CD4-positive, alpha-beta T cell treated with Interleukin-4 for 1 hour (primary cell): ENCODE data around the gene CTNNA2.
A peak's percentile ranks its signal among the peaks of the same experiment; 100 is the strongest.
"Not testable (repeated sequence)": the region's sequence is repeated elsewhere in the genome, so short reads cannot be mapped to it uniquely, and the experiment has no call there.

ENCODE experiments used
- DNase-seq, 2 donors: peaks; one replicate each; pipeline ENCODE4 v3.0.0-alpha.2; 2020 to 2022

Gene CTNNA2

DNA sequence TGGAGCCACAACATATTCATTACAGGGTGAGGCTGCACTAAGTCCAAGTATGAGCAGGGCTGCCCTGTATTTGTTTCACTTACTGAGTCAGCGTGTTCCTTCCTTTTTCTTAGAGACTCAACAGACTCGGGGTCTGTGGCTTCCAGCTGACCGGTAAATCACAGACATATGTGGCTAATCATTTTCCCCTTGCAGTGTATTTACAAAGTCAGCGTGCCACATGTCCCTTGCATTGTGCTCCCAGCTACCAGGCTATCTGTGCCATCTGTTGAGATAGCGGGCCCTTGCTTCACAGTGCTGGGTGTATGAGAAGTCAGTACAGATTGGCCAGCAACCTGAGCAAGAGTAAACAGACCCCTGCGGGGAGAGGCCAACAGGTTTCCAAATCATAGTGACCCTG is 537.4 kb downstream of the CTNNA2 start:
- no peak for DNase-seq

DNA sequence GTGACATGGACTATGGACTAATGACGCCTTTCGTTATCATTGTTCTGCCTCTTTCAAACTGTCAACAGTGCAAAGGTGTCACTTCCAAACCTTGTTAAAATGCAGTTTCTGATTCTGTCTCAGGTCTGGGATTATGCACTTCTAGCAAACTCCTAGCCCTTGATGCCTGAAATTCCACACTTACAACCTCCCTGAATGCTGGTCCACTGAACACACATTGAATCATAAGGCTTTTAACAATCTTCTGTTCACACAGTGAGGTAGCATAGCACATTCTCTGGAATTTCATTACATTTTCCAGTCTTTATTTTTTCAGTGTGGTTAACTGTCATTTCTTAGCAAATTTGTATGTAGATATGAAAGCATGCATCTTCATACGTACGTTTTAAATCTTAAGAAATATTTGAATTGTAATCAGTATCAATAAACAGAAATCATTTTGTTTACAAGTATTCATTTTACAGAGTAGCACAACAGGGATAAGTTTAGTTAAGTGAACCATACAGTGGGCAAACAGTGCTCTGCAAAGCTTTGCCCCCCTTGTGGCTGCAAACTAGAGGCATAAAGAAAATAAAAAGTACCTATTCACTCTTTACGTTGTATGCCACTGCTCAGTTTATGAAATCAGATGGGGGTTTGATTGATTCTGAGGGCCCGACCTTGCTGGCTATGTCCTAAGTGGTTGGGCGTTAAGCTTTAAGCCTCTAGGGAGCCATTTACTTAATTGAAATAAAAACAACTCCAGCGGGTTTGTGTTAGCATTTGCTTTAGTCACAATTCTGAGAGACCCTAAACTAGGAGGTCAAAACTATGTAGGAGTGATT is 540.9 kb downstream of the CTNNA2 start:
- DNase-seq = no peak

DNA sequence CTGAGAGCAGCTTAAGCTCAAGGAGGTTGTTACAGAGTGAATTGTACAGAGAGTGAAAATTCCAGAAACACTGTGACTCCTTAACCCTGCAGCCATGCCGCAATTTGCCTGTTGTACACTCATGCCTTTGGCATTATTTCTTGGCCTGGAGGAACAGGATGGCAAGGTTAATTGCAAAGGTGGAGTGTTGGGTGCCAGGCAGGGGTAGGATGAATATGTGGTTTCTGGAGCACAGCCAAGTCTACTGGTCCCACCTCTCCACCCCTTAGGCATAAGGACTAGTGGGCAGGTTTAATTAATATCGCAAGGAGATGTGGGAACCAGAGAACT is 541.5 kb downstream of the CTNNA2 start:
- DNase-seq = no peak

DNA sequence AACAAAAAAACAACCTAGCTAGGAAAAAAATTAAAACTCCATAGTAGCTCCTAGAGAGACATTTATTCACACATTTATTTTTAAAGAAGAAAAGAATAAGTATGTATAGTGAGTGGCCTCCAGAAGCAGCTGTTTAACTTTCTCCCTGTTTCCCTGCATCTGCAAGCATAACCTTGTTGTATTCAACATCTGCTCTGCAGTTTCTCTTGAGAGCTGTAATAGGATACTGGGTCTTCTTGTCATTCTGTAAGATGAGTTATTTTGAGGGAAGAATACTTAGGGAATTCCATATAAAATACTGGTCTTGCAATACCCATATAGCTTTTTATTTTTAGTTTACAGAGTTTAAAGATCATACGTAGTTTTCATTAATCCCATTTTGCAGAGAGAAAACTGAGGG is 545.1 kb downstream of the CTNNA2 start:
- DNase-seq = no peak

DNA sequence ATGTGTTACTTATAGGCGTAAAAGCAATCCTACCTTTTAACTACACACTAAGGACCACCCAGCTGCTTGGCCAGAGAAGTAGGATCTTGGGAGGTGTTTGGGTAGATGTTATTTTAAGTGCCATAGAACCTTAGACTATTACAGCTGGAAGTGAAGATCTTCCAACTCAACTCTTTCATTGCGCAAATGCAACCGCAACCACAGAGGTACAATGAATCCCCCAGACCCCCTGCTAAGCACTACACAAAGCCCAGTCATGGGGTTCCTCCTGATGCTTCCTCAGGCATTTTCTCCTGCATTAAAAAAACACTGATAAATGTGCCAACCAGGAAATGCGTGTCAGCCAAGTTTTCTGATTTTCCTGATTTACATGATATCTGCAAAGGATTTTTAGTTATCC is 545.7 kb downstream of the CTNNA2 start:
- no peak for DNase-seq

DNA sequence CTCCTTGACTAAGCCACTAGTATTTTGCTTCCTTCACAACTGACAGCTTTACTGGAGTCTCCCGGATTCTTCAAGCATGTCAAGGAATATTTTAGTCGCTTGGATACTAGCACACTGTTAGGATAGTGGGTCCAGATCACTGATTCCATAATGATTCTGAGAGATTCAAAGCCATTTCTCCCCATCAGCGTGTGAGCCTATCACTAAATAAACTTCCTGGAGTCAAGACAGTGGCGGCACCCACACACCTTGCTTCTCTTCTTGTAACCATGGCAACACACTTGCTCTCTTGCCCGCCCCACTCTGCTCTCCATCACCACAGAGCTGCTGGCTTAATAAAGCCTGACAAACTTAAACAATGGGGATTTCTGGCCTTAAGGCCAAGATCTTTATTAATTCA is 546.6 kb downstream of the CTNNA2 start:
- no peak for DNase-seq

DNA sequence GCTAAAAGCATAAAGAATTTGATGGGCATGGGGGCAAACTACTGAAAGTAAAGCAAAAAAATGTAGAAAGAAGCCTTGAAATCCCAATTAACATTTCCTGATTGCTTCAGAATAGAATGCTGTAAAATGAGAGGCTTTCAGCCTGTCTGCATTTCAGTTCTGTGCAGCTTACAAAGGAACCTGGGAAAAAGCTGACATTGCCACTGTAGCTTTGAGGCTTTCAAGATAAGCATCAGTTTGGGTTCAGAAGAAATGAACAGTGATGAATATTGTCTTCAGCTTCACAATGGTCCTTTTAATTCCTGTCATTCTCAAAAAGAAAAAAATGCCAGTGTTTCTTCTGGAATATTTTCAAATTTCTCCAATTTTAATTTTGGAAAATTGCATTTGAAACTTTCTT is 549.0 kb downstream of the CTNNA2 start:
- DNase-seq = no peak

DNA sequence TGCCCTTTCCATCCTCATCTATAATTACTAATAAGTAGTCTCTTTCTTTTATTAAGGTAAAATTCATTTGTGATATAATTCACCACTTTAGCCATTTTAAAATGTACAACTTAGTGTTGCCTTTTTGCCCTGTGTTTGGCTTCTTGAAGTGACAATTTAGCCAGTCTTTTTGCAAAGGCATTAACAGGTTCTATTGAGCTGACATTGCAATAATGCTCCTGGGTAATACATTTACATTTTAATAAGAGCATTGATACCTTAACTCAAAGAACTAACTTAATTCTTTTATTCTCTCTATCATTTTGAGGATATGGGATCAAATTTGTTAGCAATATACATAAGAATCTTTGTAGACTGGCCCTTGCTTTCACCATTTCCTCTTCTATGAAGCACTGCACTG is 549.4 kb downstream of the CTNNA2 start:
- no peak for DNase-seq

DNA sequence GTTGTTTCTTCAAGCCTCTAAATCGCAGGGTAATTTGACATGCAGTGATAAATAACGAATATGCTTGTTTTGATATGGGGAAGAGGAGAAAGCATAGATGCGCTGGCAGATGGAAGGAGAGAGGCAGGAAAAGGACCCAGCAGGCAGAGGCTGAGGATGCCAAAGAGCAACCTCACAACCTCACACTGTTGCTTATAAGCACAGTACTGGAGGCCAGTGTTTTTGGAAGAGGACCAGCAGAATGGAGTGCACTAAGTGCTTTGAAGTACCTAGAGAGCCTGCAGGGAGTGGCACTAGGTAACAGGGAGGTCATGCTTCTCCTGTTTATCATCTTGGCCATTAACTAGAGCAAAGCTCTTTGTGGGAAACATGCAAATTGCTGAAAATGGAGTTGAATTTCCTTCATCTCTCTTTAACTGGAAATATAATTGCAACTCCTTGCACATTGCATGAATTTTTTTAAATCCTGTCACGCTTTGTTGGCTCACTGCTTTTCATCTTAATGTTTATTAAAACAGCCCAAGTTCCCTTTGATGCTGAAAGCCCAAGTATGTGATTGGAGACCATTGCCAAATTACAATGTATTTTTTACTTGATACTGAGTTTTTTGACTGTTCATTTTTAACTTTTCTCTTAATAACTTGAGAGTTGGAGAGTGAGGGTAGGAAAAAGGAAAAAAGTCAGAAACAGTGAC is 555.3 kb downstream of the CTNNA2 start:
- DNase-seq = no peak

DNA sequence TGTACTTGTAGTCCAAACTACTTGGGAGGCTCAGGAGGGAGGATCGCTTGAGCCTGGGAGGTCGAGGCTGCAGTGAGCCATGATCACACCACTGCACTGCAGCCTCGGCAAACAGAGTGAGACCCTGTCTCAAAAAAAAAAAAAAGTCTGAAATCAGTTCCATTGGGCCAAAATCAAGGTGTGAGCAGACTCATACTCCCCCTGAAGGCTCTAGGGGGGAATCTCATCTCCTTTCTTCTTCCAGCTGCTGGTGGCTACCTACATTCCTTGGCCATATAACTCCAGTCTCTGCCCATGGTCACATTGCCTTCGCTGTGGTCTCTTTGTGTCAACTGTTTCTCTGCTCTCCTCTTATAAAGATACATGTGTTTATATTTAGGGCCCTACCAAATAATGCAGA is 557.7 kb downstream of the CTNNA2 start:
- no peak for DNase-seq

DNA sequence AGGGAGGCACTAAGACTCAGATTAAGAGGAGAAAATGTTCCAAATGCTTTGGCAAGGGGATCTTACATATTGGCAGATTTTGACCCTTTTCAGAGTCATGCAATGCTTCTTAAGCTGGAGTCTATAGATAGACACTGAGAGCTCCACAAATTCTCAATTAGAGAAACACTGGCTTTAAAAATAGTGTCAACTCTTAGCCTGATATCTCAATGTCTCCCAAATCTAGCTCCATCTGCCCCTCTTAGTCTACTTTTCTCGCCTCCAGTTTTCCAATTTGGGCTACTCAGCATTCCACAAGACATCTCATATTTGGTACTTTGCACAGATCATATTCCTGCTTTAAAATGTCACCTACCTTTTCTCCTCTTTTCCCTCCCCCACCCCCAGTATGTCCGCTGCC is 559.1 kb downstream of the CTNNA2 start:
- no peak for DNase-seq

DNA sequence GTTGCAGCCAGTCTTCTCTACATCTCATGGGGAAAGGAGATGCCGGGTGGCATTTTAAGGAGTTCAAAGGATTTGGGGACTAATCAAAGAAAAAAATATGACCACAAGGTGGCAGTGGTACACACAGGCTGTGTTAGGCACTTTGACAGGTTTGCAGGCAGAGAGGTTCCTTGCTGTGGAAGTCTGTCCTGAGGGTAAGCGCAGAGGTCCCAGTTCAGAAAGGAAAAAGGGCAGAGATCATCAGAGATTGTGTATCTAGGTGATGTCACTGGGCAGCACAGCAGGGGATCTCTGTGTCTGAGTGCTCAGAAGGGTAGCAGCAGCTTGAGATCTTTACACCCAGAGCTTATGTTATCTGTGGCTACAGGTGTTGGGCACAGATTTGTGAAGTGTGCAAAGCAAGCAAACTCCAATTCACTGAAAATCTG is 560.3 kb downstream of the CTNNA2 start:
- DNase-seq = peak in 1 of 2 donors; percentile 16

DNA sequence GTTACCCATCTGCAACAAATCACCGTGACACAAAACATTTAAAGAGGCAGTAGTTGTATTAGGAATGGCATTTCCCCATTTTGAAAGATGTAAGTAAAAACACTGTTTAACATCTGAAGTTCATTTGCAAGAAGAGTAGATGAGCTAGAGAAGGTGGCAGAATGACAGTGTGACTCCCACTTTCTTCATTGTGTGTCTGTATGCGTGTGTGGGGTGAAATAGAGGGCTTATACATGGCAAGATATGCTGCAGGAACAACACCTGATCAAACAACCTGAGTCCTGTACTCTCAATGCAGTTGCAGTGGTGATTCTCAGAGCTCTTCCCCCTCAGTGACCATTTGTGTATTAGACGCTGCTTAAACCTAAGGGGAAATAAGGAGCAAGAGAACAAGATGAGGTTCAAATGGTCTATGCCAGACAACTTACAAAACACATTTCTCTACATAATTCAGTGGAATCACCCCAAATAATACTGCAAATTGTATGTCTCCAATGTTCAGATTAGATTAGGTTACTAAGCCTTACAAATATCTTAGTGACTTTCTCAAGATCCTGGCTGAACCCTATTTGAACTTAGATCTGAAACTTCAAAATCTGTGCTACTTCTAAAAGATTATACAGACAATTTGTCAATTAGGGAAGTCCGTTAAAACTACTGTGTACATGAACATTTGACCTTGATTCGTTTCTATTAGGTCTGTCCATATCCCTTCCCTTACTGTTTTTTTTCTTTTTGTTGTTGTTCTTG is 561.6 kb downstream of the CTNNA2 start:
- DNase-seq = no peak

DNA sequence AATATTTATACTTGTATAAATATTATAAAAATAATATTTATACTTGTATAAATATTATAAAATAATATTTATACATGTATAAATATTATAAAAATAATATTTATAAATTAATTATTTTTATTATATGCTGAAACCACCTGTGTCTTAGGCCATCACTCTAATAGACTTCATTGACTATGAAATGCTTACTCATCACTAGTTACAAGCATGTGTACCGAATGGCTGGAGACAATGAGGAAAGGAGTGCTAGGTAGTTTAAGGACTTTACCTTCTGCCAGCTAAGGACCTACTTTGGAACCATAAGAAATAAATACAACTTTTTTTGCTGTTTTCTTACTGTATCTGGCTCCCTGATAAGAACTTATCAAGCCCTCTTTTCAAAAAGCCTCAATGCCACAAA is 562.9 kb downstream of the CTNNA2 start:
- DNase-seq = no peak

DNA sequence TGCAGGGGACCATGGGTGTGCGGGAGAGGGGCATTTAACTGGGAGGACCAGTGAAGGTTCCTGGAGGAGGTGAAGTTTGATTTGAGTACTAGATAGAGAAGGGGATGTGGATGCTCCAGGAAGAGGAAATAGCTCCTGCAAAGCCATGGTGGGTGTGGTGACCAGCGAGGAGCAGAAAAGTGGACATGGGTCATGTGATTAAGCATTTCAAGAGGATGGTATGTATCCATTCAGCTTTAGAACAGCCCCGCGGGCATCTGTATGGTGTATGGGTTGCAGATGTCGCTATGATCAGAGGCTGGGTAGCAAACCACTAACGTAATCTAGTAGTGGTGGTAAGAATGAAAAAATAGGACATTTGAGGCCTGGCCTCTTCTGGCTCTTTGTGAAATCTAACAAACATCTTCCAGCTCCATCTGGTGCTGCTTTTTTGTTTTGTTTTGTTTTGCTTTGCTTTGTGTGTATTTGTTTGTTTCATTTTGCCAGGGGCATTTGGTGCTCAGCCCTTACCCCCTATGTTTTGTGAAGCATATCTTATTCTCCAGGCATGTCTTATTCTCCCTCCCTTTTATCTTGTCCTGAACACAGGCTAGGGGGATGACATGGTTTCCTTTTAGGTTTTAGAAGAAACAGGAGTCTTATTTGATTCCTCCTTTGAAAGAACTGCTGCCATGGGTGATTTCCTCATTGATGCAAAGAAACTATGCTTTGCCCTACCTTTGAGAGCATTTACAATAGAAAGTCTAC is 565.6 kb downstream of the CTNNA2 start:
- DNase-seq = no peak

DNA sequence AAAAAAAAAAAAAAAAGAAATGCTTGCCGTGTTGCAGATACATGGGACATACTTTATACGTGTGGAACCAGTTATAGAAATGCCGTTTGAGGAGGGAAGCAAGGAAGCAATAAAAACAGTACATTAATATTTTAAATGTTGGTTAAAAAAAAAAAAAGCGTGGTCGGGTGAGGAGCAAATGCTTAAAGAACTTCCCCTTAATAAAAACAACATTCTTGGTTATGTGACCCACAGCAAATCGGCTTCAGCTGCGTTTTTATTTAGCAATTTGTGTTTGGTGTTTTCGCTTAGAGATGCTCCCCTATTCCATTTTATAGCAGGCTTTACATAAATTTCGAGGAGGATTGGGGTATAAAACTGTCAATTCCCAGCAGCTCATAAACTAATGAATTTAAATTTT is 568.1 kb downstream of the CTNNA2 start:
- DNase-seq = no peak

DNA sequence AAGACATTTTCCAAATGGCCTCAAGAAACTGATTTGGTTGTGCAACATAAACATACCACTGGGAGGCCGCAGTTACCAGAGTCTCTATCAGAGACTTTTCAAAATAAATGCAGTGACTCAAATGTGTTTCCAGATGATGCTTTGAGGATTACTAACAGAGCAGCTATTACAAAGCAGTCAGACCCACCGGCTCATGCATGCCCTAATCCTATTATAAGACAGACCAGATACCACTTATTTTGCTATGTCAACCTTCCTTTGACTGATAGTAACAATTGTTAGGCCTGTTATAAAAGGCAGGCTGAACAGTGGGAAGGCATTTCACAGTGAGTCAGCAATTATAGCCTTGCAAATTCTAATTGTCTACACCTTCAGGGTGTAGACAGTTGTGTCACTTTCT is 574.0 kb downstream of the CTNNA2 start:
- DNase-seq = no peak

DNA sequence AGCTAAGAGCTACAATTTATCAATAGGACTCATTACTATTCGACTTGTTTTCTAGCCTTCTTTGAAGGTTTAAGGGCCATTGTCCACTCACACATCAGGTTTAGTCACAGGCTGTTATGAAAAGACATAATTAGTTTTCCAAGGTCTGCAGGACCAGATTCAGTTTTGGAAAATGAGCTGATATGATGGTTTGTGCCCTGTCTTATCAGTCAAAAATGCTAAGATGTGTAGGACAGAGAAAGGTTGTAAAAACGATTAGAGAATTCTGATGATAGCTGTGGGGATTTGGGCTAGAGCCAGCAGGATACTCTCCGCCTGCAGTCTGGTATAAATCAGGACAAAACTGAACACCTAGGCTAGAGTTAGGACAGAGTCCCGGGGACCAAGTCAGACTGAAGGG is 578.4 kb downstream of the CTNNA2 start:
- no peak for DNase-seq

DNA sequence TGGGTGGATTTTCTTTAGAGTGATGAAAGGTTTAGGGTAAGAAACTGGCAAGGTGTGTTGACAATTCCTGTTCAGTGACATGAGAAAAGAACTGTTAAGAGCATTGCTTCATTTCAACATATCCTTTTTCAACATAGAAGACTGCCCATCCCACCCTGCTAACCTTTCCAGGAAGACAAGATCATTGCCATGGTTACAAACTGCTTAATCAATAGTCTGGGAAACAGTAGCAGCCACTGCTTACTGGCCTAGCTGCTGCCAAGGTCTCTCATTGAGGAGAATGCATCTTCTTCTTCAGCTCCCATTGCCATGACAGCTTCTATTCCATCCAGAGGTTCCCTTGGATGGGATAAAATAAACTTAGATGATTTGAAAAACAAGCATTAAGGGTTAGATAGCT is 579.6 kb downstream of the CTNNA2 start:
- DNase-seq = no peak

DNA sequence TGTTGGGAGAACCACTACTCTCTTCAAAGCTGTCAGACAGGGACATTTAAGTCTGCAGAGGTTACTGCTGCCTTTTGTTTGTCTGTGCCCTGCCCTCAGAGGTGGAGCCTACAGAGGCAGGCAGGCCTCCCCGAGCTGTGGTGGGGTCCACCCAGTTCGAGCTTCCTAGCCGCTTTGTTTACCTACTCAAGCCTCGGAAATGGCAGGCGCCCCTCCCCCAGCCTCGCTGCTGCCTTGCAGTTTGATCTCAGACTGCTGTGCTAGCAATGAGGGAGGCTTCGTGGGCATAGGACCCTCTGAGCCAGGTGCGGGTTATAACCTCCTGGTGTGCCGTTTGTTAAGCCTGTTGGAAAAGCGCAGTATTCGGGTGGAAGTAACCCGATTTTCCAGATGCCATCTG is 585.7 kb downstream of the CTNNA2 start:
- DNase-seq = not testable (repeated sequence)

DNA sequence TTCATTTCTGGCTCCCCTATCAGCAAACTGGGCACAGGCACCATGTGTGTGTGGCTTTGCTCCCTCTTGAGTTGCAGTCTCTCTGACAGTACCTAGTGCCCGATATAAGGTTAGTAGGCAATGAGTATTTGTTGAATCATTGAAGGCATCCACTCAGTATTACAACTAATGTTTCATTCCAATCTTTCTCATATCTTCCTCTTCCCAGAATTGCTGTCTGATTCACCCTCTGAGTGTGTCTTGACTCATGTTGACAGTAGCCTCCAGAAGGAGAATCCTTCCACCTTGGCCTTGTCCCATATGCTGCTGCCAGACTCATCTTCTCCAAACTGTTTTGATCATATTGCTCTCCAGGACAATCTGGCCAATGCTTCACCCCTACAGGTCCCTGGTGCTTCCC is 589.2 kb downstream of the CTNNA2 start:
- no peak for DNase-seq

DNA sequence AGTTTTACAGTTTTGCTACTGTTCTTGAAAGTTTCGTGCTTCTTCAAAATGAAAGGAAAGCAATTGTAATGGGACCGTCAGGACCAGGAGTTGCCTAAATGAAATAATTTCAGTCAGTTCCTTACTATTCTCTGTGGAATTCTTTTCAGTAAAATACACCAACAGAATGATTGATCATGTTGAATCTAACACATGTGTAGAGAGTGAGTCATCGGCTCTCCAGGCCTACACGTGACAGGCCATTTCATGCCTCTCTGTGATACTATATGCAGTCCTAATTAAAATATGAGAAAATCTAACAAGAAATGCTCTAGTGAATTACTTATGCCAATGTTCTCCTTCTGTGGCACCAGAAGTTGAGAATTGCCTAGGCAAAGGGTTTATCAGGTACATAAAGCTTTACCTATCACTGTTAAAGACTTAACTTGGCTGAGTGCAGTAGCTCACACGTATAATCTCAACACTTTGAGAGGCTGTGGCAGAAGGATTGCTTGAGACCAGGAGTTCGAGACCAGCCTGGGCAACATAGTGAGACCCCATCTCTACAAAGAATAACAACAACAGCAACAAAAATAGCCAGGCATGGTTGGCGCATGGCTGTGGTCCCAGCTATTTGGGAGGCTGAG is 592.3 kb downstream of the CTNNA2 start:
- DNase-seq = no peak

DNA sequence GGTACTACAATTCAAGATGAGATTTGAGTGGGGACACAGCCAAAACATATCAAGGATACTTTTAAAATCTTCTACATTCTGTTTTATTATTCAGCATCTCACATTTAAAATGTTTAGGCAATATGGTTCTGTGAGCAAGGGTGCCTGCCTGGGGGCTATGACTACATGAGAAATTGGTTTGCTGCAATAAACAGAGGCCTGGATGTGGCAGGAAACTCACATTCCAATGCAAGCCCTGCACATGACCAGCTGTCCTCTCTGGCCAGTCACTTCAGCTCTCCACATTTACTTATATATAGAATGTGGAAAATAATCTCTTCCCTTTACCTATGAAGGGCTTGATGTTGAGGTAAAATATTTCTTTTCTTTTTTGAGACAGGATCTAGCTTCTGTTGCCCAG is 598.3 kb downstream of the CTNNA2 start:
- no peak for DNase-seq
